Measurements from ENCODE around the gene DCTD. TPM values are rescaled to one million over a fixed set of nuclear protein-coding genes. Genes with fewer than 3 reads are reported as not detected.

The DCTD gene
- total and polyA plus RNA-seq, 10 of the 15 experiments (the other 5 are each of a cell fraction or from before 2014, with no cell fraction given): 37.8 to 137 (median 92.1) TPM

DNA sequence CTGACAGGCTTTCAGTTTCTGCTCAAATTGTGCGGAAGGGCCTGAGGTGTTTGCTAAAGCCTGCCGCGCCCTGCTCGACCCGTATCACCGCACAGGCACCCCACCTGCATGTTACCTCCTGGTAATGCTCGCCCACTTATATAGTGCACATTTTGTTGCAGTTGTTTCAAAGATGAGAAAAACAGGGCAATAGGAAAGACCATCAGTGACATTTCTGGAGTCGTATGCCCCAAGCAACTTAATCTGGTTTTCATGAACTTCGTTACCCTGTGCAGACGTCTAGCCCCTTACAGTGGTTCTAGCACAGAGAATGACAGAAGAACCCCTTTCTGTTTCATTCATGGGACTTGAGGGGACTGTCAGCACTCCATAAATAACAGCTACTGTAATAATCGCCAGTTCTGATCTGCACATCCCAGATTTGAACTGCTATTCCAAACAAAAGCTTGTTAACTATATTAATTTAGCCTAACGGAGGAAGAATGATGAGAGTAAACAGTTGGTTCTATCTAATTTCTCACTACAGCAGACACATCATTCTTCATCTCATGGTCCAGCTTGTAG is 940 bp upstream of the DCTD start:
- BruUV-seq (replicated peaks): no TSS peak
- Histone ChIP-seq H3K79me2 (ENCODE audit: control insufficient read depth, insufficient read depth, low read length) (peaks cover 27% of the 10 kb centered on the region), H4K20me1 (ENCODE audit: control insufficient read depth, insufficient read depth) (no peaks in the 10 kb centered on the region), H3K9me3 (replicated peaks; ENCODE audit: control insufficient read depth, insufficient read depth, low read length) (no peaks in the 10 kb centered on the region), H2AFZ (ENCODE audit: control insufficient read depth, low read depth, low read length) (peak overlapping the region; percentile 86), H3K36me3 (ENCODE audit: control insufficient read depth in 2 of 2, insufficient read depth in 2 of 2, low read length in 1 of 2) (peaks cover 3 to 9% of the 10 kb centered on the region in 2 experiments), H3K4me3 (peak overlapping the region; percentile 81; the same call in 1 of the 2 replicates), H3K4me1 (ENCODE audit: control insufficient read depth, insufficient read depth, low read length) (peaks cover 19% of the 10 kb centered on the region), H3K9ac (ENCODE audit: control insufficient read depth, insufficient read depth, low read length) (peak overlapping the region; percentile 99), H3K4me2 (ENCODE audit: control insufficient read depth, insufficient read depth) (peak overlapping the region; percentile 97), H3K27me3 (replicated peaks in 1 of 2; ENCODE audit: control insufficient read depth in 2 of 2, insufficient read depth in 2 of 2, low read length in 1 of 2) (no peaks in the 10 kb centered on the region), H3K27ac (ENCODE audit: control insufficient read depth, insufficient read depth) (peak overlapping the region; percentile 99)
- intact Hi-C loops (cut with micrococcal nuclease; ENCODE audit: unreplicated experiment): loop anchor here (5.0 kb wide), 3 partner anchors 59 to 901 kb away; no protein-coding TSS in a partner anchor
- ChIA-PET RAD21 (ENCODE audit: unreplicated experiment) (interaction anchor here (0.6 to 1.2 kb wide), 8 partner anchors 8 to 926 kb away, joined by 3 to 9 read pairs (median 4); no protein-coding TSS in a partner anchor), SMC1A (ENCODE audit: uncharacterized antibody, unreplicated experiment) (interaction anchor here (0.6 to 1.4 kb wide), 10 partner anchors 9 to 404 kb away, joined by 3 to 7 read pairs (median 4); no protein-coding TSS in a partner anchor), POLR2A (interaction anchor here (0.6 to 1.1 kb wide), 5 partner anchors 11 to 112 kb away, joined by 3 to 4 read pairs (median 4); no protein-coding TSS in a partner anchor), CTCF (interaction anchor here (0.6 to 2.1 kb wide), 5 partner anchors 21 to 947 kb away, joined by 3 to 7 read pairs (median 4); no protein-coding TSS in a partner anchor)
- FAIRE-seq: peak; percentile 84
- WGBS (ENCODE audit: insufficient coverage, insufficient replicate concordance, low lambda C conversion rate, missing lambda C conversion rate): 0% methylated on average over 12 of the region's 12 CpGs
- peak; percentile 36 for ATAC-seq
- in situ Hi-C loops (cut with MboI): no loop called here
- peak; percentile 65 for DNase-seq (ENCODE audit: low read depth, low spot score)
- TF ChIP-seq, protein P1, sequence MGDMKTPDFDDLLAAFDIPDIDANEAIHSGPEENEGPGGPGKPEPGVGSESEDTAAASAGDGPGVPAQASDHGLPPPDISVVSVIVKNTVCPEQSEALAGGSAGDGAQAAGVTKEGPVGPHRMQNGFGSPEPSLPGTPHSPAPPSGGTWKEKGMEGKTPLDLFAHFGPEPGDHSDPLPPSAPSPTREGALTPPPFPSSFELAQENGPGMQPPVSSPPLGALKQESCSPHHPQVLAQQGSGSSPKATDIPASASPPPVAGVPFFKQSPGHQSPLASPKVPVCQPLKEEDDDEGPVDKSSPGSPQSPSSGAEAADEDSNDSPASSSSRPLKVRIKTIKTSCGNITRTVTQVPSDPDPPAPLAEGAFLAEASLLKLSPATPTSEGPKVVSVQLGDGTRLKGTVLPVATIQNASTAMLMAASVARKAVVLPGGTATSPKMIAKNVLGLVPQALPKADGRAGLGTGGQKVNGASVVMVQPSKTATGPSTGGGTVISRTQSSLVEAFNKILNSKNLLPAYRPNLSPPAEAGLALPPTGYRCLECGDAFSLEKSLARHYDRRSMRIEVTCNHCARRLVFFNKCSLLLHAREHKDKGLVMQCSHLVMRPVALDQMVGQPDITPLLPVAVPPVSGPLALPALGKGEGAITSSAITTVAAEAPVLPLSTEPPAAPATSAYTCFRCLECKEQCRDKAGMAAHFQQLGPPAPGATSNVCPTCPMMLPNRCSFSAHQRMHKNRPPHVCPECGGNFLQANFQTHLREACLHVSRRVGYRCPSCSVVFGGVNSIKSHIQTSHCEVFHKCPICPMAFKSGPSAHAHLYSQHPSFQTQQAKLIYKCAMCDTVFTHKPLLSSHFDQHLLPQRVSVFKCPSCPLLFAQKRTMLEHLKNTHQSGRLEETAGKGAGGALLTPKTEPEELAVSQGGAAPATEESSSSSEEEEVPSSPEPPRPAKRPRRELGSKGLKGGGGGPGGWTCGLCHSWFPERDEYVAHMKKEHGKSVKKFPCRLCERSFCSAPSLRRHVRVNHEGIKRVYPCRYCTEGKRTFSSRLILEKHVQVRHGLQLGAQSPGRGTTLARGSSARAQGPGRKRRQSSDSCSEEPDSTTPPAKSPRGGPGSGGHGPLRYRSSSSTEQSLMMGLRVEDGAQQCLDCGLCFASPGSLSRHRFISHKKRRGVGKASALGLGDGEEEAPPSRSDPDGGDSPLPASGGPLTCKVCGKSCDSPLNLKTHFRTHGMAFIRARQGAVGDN (IDR thresholded peaks at IDR 0.05): peak; percentile 89
- TF ChIP-seq RUNX3 (IDR thresholded peaks at IDR 0.05; ENCODE audit: low read length) (peak; percentile 46; the same call in 1 of the 2 replicates), IKZF2 (IDR thresholded peaks at IDR 0.05) (0 out of 4 replicates have a peak, but pooled peaks of 1 of the 2 experiments have one; percentile 41), CREM (IDR thresholded peaks at IDR 0.05; ENCODE audit: low read depth) (peak; percentile 65; the same call in 1 of the 2 replicates), HDGF (IDR thresholded peaks at IDR 0.05) (0 out of 2 replicates have a peak, but pooled peaks have one; percentile 30), CBX5 (IDR thresholded peaks at IDR 0.05; ENCODE audit: low read depth) (0 out of 2 replicates have a peak, but pooled peaks have one; percentile 71), POLR2AphosphoS5 (IDR thresholded peaks at IDR 0.05; ENCODE audit: low read length) (peak; percentile 56; the same call in 1 of the 2 replicates), WRNIP1 (IDR thresholded peaks at IDR 0.05; ENCODE audit: borderline replicate concordance, low read depth, low read length) (0 out of 2 replicates have a peak, but pooled peaks have one; percentile 66), ETV6 (conservative IDR thresholded peaks at IDR 0.05 in 1 of 2, IDR thresholded peaks at IDR 0.05 in 1 of 2; ENCODE audit: borderline replicate concordance in 1 of 2, low read depth in 1 of 2) (0 out of 4 replicates have a peak, but pooled peaks of 1 of the 2 experiments have one; percentile 2), HCFC1 (IDR thresholded peaks at IDR 0.05; ENCODE audit: low read length) (peak; percentile 16; the same call in 1 of the 2 replicates), BHLHE40 (IDR thresholded peaks at IDR 0.05; ENCODE audit: borderline replicate concordance in 1 of 2, low read depth in 2 of 2, low read length in 1 of 2) (peak; percentile 42 to 73; a peak in 3 of 4 replicates), SP1 (IDR thresholded peaks at IDR 0.05; ENCODE audit: low read depth, low read length) (peak; percentile 53)
- TF ChIP-seq, protein P2, sequence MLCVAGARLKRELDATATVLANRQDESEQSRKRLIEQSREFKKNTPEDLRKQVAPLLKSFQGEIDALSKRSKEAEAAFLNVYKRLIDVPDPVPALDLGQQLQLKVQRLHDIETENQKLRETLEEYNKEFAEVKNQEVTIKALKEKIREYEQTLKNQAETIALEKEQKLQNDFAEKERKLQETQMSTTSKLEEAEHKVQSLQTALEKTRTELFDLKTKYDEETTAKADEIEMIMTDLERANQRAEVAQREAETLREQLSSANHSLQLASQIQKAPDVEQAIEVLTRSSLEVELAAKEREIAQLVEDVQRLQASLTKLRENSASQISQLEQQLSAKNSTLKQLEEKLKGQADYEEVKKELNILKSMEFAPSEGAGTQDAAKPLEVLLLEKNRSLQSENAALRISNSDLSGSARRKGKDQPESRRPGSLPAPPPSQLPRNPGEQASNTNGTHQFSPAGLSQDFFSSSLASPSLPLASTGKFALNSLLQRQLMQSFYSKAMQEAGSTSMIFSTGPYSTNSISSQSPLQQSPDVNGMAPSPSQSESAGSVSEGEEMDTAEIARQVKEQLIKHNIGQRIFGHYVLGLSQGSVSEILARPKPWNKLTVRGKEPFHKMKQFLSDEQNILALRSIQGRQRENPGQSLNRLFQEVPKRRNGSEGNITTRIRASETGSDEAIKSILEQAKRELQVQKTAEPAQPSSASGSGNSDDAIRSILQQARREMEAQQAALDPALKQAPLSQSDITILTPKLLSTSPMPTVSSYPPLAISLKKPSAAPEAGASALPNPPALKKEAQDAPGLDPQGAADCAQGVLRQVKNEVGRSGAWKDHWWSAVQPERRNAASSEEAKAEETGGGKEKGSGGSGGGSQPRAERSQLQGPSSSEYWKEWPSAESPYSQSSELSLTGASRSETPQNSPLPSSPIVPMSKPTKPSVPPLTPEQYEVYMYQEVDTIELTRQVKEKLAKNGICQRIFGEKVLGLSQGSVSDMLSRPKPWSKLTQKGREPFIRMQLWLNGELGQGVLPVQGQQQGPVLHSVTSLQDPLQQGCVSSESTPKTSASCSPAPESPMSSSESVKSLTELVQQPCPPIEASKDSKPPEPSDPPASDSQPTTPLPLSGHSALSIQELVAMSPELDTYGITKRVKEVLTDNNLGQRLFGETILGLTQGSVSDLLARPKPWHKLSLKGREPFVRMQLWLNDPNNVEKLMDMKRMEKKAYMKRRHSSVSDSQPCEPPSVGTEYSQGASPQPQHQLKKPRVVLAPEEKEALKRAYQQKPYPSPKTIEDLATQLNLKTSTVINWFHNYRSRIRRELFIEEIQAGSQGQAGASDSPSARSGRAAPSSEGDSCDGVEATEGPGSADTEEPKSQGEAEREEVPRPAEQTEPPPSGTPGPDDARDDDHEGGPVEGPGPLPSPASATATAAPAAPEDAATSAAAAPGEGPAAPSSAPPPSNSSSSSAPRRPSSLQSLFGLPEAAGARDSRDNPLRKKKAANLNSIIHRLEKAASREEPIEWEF (IDR thresholded peaks at IDR 0.05; ENCODE audit: insufficient replicate concordance, low read depth, low read length): no peak
